Lower lobe of right lung (tissue), 2 donors: ENCODE measurements around the gene EXOC3. TPM values are rescaled to one million over a fixed set of nuclear protein-coding genes. Genes with fewer than 3 reads are reported as not detected.
A peak's percentile ranks its signal among the peaks of the same experiment; 100 is the strongest.

Experiments
- ATAC-seq, 2 donors: fragments of 200-7000 bp; cut with Tn5 transposase; one replicate each; pipeline ENCODE4 v1.9.1; 2020 to 2022; ENCODE audit warnings: mild to moderate bottlenecking in 2 of 2, moderate library complexity in 2 of 2
- DNase-seq: peaks from one replicate; pipeline ENCODE4 v3.0.0-alpha.2; 2020
- H3K27ac ChIP-seq: fragments of 200-600 bp; one replicate; pipeline ENCODE4 v1.8.0; 2022
- H3K27me3 ChIP-seq: fragments of 200-600 bp; one replicate; pipeline ENCODE4 v1.8.0; 2022; ENCODE audit warnings: low read depth
- H3K36me3 ChIP-seq: fragments of 200-600 bp; one replicate; pipeline ENCODE4 v1.8.0; 2022; ENCODE audit warnings: mild to moderate bottlenecking
- H3K4me1 ChIP-seq: fragments of 200-600 bp; one replicate; pipeline ENCODE4 v1.8.0; 2022
- H3K4me3 ChIP-seq: fragments of 200-600 bp; one replicate; pipeline ENCODE4 v1.8.0; 2022; ENCODE audit warnings: mild to moderate bottlenecking
- H3K9me3 ChIP-seq: fragments of 200-600 bp; one replicate; pipeline ENCODE4 v1.8.0; 2022
- CTCF ChIP-seq: fragments of 200-600 bp; IDR thresholded peaks from one replicate; pipeline ENCODE4 v1.8.0; 2022; ENCODE audit warnings: antibody characterized with exemption, mild to moderate bottlenecking
- intact Hi-C: fragments of 100-400 bp; cut with DNase I; formaldehyde crosslinking; loops from one replicate; pipeline ENCODE4 v1.11.0; 2022
- total RNA-seq: library from RNA; stranded (reverse); fragmentation: NEBNext Ultra II Directional; extraction: Animal tissue kit (Norgen Biotek cat#: 25700); gene quantifications from one replicate; pipeline ENCODE4 v1.2.1, GENCODE V29; 2021
- donor health status: DM: no; HTN: yes; CAD: no; lungs with severe emphysema.

EXOC3 gene
- total RNA-seq, 1 donor from 2014 or later: 58.9 TPM

- ATAC-seq: no peak
These were observed 3.9 kb downstream of the EXOC3 start for GRCh38 chr5:446883-447263.

GRCh38 chr5:447501-447900 is 4.5 kb downstream of the EXOC3 start:
- DNase-seq (no peak), ATAC-seq (no peak)
- Histone ChIP-seq H3K4me3 (no peak overlapping the region), H3K27me3 (no peaks in the 10 kb centered on the region), H3K36me3 (peaks cover 69% of the 10 kb centered on the region), H3K9me3 (peaks cover 10% of the 10 kb centered on the region), H3K27ac (no peak overlapping the region), H3K4me1 (peaks cover 32% of the 10 kb centered on the region)
- TF ChIP-seq CTCF: no peak
- intact Hi-C loops: no loop called here

More at GRCh38 chr5:446883-447263, 3.9 kb downstream of the EXOC3 start:
- TF ChIP-seq CTCF: peak; percentile 58
- H3K36me3 ChIP-seq: peaks cover 62% of the 10 kb centered on the region
- no peak overlapping the region for H3K27ac ChIP-seq
- no peak overlapping the region for H3K4me3 ChIP-seq
- peaks cover 4% of the 10 kb centered on the region for H3K9me3 ChIP-seq
- intact Hi-C loops: no loop called here
- H3K4me1 ChIP-seq: peaks cover 38% of the 10 kb centered on the region
- DNase-seq: no peak
- H3K27me3 ChIP-seq: no peaks in the 10 kb centered on the region

GRCh38 chr5:448061-448765 is 5.2 kb downstream of the EXOC3 start:
- peak; percentile 66 to 88 for ATAC-seq

GRCh38 chr5:448766-449090 is 5.8 kb downstream of the EXOC3 start:
- intact Hi-C loops: no loop called here
- peak overlapping the region; percentile 11 for H3K27ac ChIP-seq
- ATAC-seq: no peak
- no peak for TF ChIP-seq CTCF
- H3K4me1 ChIP-seq: peaks cover 28% of the 10 kb centered on the region
- peaks cover 81% of the 10 kb centered on the region for H3K36me3 ChIP-seq
- no peaks in the 10 kb centered on the region for H3K27me3 ChIP-seq
- no peak for DNase-seq
- no peak overlapping the region for H3K4me3 ChIP-seq
- peaks cover 11% of the 10 kb centered on the region for H3K9me3 ChIP-seq

More at GRCh38 chr5:448061-448765, 5.2 kb downstream of the EXOC3 start:
- peak overlapping the region; percentile 11 for H3K27ac ChIP-seq
- no peak overlapping the region for H3K4me3 ChIP-seq
- no peak for TF ChIP-seq CTCF
- peaks cover 11% of the 10 kb centered on the region for H3K9me3 ChIP-seq
- no peaks in the 10 kb centered on the region for H3K27me3 ChIP-seq
- intact Hi-C loops: no loop called here
- H3K4me1 ChIP-seq: peaks cover 31% of the 10 kb centered on the region
- peaks cover 76% of the 10 kb centered on the region for H3K36me3 ChIP-seq
- DNase-seq: peak; percentile 84

- no peak for DNase-seq
- peaks cover 11% of the 10 kb centered on the region for H3K9me3 ChIP-seq
- peaks cover 85% of the 10 kb centered on the region for H3K36me3 ChIP-seq
- H3K27me3 ChIP-seq: no peaks in the 10 kb centered on the region
- H3K4me3 ChIP-seq: no peak overlapping the region
- no peak overlapping the region for H3K27ac ChIP-seq
- no peak for TF ChIP-seq CTCF
- intact Hi-C loops: no loop called here
- H3K4me1 ChIP-seq: peaks cover 24% of the 10 kb centered on the region
- no peak for ATAC-seq
These were observed 6.2 kb downstream of the EXOC3 start for GRCh38 chr5:449151-449550.
